Lower leg skin (tissue), 4 donors: ENCODE results near the gene MAP1LC3A. TPM values are rescaled to one million over a fixed set of nuclear protein-coding genes. Genes with fewer than 3 reads are reported as not detected.
A peak's percentile ranks its signal among the peaks of the same experiment; 100 is the strongest.
"Not testable (repeated sequence)": the region's sequence is repeated elsewhere in the genome, so short reads cannot be mapped to it uniquely, and the experiment has no call there.

Experiments
- DNase-seq, 2 donors: peaks; one replicate each; pipeline ENCODE4 v3.0.0-alpha.2; 2019; ENCODE audit warnings: low spot score in 2 of 2
- H3K4me3 ChIP-seq: fragments of 200-600 bp; sonication (generic); 2 replicates; pipeline ENCODE4 v1.5.1; 2017; ENCODE audit warnings: mild to moderate bottlenecking, low read depth; ENCODE audit not compliant: poor library complexity, severe bottlenecking
- POLR2A ChIP-seq, 2 donors: fragments of 450-650 bp; IDR thresholded peaks; one replicate each; pipeline ENCODE4 v1.6.1; 2016 to 2017; ENCODE audit warnings: antibody characterized with exemption in 2 of 2, mild to moderate bottlenecking in 1 of 2, moderate library complexity in 1 of 2
- WGBS, 2 donors: methylation state at CpG; one replicate each; pipeline ENCODE4 v1.1.5; 2018; 5-methylcytosine and 5-hydroxymethylcytosine counted together
- intact Hi-C: fragments of 100-400 bp; cut with DNase I; formaldehyde crosslinking; loops from one replicate; pipeline ENCODE4 v1.15.0; 2023; ENCODE audit warnings: low total_unique reads
- total RNA-seq, 4 donors: library from RNA; depleted of rRNA; stranded (reverse); fragments of >200 nt; gene quantifications; one replicate each; pipeline ENCODE4 v1.1.0, GENCODE V29; 2016
- TF ChIP-seq, protein P1 (sequence below), 3 donors: fragments of 450-650 bp; IDR thresholded peaks; one replicate each; pipeline ENCODE4 v1.5.1; 2016; ENCODE audit warnings: antibody characterized with exemption in 3 of 3, mild to moderate bottlenecking in 3 of 3, moderate library complexity in 2 of 3

The MAP1LC3A gene
- 100 to 1,000 TPM; 127 to 293 (median 147) TPM for total RNA-seq

DNA sequence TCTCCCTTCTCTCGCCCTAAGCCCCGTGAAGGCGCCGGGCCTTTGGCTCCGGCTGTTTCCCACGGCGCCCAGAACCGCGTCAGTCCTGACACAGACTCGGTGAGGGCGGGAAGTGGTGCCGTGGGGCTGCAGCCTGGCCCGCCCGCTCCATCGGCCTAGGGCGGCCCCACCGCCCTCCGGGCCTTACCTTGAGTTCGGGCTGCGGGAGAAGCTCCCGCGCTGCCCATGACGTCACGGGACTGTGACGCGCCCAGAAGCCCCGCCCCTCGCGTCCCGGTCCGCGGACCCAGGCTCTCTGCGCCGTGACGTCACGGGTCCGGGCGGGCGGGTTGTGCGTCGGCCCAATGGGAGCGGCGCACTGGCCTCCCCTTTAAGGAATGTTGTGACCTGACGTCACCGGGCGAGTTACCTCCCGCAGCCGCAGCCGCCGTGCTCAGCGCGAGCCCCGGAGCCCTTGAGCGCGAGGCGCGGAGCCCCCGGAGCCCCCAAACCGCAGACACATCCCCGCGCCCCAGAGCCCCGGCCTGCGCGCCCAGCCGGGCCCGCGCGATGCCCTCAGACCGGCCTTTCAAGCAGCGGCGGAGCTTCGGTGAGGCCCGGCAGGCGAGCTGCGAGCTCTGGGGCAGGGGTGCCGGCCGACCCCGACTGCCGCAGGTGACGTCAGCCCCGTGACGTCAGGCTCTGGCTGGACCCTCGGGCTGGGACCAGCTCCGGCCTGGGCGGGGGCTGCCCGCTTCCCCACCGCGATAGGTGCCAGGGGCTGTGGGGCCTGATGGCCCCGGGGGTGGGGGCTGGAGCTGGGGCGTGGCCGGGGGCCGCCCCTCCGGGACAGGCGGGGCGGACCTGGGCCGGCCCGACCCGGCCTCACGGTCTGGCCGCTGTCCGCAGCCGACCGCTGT, at the start of gene MAP1LC3A:
MAP1LC3A (plus strand) TSS at position 399 of the 899 bp plus-strand sequence; CDS start at position 550, 151 bp downstream.
- TF ChIP-seq POLR2A (IDR thresholded peaks at IDR 0.05) = no peak
- TF ChIP-seq, protein P1, sequence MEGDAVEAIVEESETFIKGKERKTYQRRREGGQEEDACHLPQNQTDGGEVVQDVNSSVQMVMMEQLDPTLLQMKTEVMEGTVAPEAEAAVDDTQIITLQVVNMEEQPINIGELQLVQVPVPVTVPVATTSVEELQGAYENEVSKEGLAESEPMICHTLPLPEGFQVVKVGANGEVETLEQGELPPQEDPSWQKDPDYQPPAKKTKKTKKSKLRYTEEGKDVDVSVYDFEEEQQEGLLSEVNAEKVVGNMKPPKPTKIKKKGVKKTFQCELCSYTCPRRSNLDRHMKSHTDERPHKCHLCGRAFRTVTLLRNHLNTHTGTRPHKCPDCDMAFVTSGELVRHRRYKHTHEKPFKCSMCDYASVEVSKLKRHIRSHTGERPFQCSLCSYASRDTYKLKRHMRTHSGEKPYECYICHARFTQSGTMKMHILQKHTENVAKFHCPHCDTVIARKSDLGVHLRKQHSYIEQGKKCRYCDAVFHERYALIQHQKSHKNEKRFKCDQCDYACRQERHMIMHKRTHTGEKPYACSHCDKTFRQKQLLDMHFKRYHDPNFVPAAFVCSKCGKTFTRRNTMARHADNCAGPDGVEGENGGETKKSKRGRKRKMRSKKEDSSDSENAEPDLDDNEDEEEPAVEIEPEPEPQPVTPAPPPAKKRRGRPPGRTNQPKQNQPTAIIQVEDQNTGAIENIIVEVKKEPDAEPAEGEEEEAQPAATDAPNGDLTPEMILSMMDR (IDR thresholded peaks at IDR 0.05) = no peak
- intact Hi-C loops = no loop called here
- peak within 1 kb of the TSS; percentile 43 for H3K4me3 ChIP-seq
- whole genome bisulfite sequencing, 2 donors = 0 to 6% methylated on average over 34 to 62 of the region's 103 CpGs
- DNase-seq = peak; percentile 93 to 99

GRCh38 chr20:34510575-34510974, 47.9 kb upstream of the MAP1LC3A start:
- DNase-seq = no peak
- intact Hi-C loops = no loop called here
- TF ChIP-seq, protein P1 (IDR thresholded peaks at IDR 0.05) = no peak
- TF ChIP-seq POLR2A (IDR thresholded peaks at IDR 0.05) = no peak
- H3K4me3 ChIP-seq = no peak overlapping the region
- 97 to 98% methylated on average over 1 of the region's 1 CpG for WGBS, 2 donors

DNA sequence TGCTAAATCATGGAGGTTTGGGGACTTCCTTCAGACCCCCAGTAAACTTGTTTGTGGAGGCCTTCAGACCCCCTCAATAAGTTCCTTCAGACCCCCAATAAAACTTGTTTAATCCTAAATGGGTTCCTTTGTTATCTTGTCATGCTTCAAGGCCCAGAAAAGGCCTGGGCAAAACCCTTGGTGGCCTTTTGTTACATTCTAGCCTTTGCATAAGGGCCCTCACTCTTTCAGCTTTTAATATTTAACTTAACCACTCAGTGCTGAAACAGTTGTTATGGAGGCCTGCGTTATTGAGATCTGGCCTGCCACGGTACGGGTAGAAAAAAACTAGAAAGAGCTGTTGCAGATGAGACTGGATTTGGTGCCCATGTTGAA, 46.6 kb upstream of the MAP1LC3A start:
- TF ChIP-seq POLR2A (IDR thresholded peaks at IDR 0.05) = no peak
- TF ChIP-seq, protein P1 (IDR thresholded peaks at IDR 0.05) = no peak
- intact Hi-C loops = no loop called here
- no peak overlapping the region for H3K4me3 ChIP-seq
- DNase-seq = no peak
- WGBS, 2 donors = 92 to 93% methylated on average over 3 of the region's 3 CpGs

GRCh38 chr20:34512266-34512954, 46.1 kb upstream of the MAP1LC3A start:
- DNase-seq = no peak
- TF ChIP-seq, protein P1 (IDR thresholded peaks at IDR 0.05) = no peak
- TF ChIP-seq POLR2A (IDR thresholded peaks at IDR 0.05) = no peak
- intact Hi-C loops = no loop called here
- no peak overlapping the region for H3K4me3 ChIP-seq
- WGBS, 2 donors = 78 to 81% methylated on average over 4 of the region's 4 CpGs

DNA sequence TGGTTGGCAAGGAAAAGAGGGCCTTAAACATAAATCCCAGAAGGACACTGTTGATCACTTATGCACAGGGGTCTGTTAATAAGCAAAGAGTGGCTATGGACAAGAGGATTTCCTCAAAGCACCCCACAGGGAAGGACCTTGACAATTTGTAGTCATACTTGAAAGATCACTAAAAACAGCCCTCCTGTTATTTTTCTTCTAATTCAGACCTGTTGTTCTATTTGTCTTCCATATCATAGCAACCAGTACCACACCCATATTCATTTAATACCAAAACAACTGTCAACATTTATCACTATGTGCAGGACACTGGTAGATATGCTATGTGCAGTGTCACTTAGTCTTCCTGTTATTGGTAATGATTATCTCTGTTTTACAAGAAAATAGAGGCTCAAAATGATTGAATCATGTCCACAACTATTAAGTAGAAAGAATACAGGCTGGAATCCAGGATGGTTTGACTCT, 45.5 kb upstream of the MAP1LC3A start:
- no peak for DNase-seq
- intact Hi-C loops = no loop called here
- TF ChIP-seq POLR2A (IDR thresholded peaks at IDR 0.05) = no peak
- TF ChIP-seq, protein P1 (IDR thresholded peaks at IDR 0.05) = no peak
- H3K4me3 ChIP-seq = no peak overlapping the region

DNA sequence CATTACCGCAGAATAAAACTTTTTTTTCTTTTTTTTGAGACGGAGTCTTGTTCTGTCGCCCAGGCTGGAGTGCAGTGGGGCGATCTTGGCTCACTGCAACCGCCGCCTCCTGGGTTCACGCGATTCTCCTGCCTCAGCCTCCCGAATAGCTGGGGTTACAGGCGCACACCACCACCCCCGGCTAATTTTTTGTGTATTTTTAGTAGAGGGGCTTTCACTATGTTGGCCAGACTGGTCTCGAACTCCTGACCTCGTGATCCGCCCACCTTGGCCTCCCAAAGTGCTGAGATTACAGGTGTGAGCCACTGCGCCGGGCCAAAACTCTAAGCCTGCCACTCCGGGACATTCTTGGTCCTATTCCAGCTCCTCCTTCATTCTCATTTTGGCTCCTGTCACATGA, 44.5 kb upstream of the MAP1LC3A start:
- WGBS, 2 donors = 80 to 84% methylated on average over 17 of the region's 17 CpGs
- peak in 1 of 2 donors; percentile 62 for DNase-seq
- intact Hi-C loops, H3K4me3 ChIP-seq: not testable (repeated sequence)
